ENCODE measurements around the gene SETD1B.

Gene SETD1B

GRCh38 chr12:121822393-121823100 is 18.7 kb downstream of the SETD1B start:
- no peak for FAIRE-seq
- DNase-seq (ENCODE audit: extremely low spot score, insufficient read length, low read depth), result no peak

DNA sequence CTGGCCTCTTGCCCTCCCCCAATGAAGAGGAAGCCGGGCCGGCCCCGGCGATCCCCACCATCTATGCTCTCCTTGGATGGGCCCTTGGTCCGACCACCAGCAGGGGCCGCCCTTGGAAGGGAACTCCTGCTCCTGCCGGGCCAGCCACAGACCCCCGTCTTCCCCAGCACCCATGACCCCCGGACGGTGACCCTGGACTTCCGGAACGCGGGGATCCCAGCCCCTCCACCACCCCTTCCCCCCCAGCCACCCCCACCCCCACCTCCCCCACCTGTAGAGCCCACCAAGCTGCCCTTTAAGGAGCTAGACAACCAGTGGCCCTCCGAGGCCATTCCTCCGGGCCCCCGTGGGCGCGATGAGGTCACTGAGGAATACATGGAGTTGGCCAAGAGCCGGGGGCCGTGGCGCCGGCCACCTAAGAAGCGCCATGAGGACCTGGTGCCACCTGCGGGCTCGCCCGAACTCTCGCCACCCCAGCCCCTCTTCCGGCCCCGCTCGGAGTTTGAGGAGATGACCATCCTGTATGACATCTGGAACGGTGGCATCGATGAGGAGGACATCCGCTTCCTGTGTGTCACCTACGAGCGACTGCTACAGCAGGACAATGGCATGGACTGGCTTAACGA is 19.4 kb downstream of the SETD1B start:
- no peak for DNase-seq (ENCODE audit: extremely low spot score, insufficient read length, low read depth)
- no peak for FAIRE-seq

DNA sequence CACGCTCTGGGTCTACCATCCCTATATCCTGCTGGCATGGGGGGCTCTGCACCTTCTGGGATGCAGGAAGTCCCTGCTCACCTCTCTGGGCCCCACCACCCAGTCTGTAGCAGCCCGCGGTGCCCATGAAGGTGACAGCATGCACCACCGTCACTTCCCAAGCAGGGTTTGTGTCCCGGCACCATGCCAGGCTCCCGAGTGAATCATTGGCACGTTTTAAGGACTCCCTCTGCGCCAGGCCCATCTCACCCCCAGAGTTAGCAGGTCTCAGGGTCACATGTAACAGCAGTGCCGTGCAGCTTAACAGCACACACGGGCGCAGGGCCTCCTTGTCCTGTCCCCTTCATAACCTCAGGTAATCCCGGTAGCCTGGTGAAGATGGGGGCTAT is 19.9 kb downstream of the SETD1B start:
- DNase-seq (ENCODE audit: extremely low spot score, insufficient read length, low read depth), result no peak
- no peak for FAIRE-seq

DNA sequence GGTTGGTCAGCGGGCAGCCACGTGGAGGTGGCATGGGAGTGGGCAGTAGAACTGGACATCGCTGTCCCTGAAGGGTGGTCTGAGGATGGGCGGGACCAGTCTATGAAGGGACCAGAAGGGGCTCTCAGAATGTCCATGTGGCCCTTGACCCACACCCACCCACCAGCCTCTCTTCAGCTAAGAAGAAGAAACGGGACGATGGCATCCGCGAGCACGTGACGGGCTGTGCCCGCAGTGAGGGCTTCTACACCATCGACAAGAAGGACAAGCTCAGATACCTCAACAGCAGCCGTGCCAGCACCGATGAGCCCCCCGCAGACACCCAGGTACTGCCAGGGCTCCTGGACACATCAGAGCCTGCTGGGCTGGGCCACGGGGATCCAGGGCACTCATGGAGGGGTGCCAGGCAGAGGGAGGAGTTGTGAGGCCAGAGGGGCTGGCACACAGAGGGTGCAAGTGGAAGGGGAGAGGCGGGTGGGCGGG is 21.3 kb downstream of the SETD1B start:
- FAIRE-seq (no peak), DNase-seq (ENCODE audit: extremely low spot score, insufficient read length, low read depth) (no peak)

- no peak for FAIRE-seq
- no peak for DNase-seq (ENCODE audit: extremely low spot score, insufficient read length, low read depth)
Measured at GRCh38 chr12:121826318-121827150, 22.7 kb downstream of the SETD1B start.

DNA sequence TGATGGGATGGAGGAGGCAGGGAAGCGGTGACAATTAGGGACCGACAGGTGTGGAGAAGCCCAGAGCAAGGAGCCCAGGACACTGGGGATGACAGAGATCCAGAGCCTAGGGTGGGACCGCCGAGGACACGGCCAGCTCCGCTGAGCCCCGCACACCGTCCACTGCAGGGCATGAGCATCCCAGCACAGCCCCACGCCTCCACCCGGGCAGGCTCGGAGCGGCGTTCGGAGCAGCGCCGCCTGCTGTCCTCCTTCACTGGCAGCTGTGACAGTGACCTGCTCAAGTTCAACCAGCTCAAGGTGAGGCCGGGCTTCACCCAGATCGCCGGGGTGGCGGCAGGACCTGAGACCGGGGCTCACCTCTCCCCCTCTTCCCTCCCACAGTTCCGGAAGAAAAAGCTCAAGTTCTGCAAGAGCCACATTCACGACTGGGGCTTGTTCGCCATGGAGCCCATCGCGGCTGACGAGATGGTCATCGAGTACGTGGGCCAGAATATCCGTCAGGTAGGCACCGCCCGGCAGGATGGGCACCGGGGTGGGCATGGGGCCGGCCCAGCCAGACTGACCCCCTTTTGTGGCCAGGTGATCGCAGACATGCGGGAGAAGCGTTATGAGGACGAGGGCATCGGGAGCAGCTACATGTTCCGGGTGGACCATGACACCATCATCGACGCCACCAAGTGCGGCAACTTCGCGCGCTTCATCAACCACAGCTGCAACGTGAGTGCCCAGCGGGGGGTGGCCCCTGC is 23.7 kb downstream of the SETD1B start:
- no peak for FAIRE-seq
- no peak for DNase-seq (ENCODE audit: extremely low spot score, insufficient read length, low read depth)

GRCh38 chr12:121828306-121828705 is 24.5 kb downstream of the SETD1B start:
- FAIRE-seq, result no peak
- no peak for DNase-seq (ENCODE audit: extremely low spot score, insufficient read length, low read depth)

DNA sequence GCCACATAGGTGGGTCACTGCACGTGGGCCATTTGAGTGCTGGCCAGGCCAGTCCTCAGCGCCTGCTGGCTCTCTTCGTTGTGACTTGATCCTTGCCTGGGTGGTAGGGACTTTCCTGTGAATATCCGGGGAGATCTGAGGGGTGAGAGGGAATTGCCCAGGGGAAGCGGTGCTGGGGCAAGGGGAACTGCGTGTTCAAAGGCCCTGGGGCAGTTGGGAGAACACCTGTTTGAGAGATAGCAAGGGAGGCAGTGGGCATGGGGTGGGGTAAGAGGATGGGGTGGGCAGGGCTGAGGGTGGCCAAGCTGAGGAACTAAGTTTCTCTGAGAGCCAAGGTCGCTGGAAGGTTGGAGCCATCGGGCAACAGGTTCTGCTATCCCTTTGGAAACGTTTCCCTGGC is 25.0 kb downstream of the SETD1B start:
- DNase-seq (ENCODE audit: extremely low spot score, insufficient read length, low read depth), result no peak
- FAIRE-seq, result no peak

DNA sequence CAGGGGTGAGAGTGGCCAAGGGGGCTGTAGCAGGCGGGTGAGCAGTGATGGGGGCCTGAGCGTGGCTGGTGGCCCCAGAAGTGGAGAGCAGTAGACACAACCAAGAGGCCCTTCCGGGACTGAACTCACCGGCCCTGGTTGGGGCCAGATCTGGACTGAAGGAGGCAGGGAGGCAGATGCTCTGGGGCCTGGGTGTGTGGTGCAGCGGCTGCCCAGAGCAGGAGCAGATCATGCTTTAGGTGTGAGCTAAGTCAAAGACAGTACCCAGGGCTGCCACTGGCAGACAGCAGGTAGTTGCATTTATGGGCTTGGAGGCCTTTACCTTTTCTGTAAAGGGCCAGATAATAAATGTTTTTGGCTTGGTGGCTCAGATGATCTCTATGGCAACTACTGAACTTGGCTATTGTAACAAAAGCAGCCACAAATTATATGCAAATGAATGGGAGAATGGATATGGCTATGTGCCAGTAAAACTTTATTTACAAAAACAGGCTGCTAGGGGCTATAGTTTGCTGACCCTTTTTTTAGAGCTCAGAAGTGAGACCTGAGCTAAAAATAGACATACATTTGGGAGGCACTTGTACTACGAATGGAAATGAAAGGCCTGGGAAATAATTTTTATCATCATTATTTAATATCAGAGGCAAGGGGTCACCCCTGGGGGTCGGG is 25.6 kb downstream of the SETD1B start:
- no peak for FAIRE-seq

DNA sequence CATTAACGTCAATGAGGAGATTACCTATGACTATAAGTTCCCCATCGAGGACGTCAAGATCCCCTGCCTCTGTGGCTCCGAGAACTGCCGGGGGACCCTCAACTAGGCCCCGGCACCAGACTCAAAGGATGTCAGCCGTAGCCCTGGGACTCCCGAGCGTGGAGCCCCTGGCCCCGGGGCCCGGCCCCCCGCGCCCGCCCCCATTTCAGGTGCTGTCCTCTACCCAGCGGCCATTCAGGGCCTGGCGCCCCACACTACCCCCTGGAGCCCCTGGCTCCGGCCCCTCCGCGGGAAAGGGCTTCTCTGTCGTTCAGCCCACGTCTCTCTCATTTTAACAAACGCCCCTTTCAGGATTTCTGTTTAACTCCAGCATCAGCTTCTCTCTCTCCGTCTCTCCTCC is 26.3 kb downstream of the SETD1B start:
- DNase-seq (ENCODE audit: extremely low spot score, insufficient read length, low read depth) (no peak), FAIRE-seq (no peak)

More for the DNA sequence above, 25.6 kb downstream of the SETD1B start:
- DNase-seq (ENCODE audit: extremely low spot score, insufficient read length, low read depth), result no peak

DNA sequence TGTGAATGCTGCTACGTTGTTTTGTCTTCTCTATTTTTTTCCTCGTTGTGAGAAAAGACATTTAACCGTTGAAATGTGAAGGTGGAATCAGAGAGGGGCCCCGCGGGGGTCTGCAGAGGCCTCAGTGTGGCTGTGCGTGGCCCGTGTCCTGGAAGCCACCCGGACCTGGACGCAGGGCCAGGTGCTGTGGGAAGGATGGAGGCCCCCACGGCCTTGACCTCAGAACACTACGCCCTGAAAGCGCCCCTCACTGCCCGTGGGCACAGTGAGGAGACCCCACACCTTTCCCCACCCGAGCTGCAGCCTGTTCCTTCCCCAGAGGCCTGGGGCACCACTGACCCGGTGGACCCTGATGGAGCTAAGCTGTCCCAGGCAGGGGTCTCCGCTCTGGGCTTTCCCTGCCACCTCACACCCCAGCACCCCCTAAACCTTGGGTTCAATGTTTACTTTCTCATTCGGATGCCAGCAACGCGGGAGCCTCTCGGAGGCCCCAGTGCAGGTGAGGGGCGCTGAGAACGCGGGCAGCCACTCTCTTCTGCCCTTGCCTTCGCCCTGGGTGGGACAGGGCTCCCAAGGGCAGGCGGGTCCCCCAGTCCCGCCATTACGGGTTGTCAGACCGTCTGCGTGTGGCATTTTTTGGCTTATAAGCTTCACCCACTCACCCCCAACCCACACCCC is 26.9 kb downstream of the SETD1B start:
- DNase-seq (ENCODE audit: extremely low spot score, insufficient read length, low read depth), result no peak
- no peak for FAIRE-seq

DNA sequence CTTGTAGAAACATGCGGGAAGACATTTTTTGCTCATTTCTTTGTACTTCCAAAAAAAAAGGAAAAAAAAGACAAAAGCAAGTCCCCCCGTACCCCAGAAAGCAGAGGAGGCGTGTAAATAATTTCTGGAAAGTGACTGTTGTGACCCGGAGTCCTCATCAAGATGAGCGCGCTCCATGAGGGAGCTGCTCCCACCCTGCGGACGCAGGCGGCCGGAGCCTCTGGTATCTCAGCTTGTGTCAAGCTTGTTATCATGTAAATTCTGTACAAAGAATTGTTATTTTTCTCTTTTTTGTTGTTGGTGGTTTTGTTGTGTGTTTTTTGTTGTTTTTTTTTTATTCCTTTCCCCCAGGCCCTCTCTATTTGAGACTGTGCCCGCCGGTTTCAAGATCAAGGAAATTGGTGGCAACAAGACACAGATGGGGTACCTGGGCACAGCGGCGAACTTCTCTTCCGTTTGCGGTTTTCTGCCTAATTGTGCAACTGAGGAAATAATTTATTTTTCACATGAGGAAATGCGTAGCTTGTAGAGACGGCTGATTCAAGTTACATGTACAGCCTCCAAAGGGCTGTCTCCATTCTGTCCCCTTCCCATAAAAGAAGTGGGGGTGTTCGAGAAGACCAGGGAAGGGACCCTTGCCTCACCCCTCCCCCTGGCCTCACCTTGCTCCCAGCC is 27.9 kb downstream of the SETD1B start:
- FAIRE-seq (no peak), DNase-seq (ENCODE audit: extremely low spot score, insufficient read length, low read depth) (no peak)

- DNase-seq (ENCODE audit: extremely low spot score, insufficient read length, low read depth), result no peak
- FAIRE-seq, result no peak
Measured at GRCh38 chr12:121837680-121838079, 33.9 kb downstream of the SETD1B start.

DNA sequence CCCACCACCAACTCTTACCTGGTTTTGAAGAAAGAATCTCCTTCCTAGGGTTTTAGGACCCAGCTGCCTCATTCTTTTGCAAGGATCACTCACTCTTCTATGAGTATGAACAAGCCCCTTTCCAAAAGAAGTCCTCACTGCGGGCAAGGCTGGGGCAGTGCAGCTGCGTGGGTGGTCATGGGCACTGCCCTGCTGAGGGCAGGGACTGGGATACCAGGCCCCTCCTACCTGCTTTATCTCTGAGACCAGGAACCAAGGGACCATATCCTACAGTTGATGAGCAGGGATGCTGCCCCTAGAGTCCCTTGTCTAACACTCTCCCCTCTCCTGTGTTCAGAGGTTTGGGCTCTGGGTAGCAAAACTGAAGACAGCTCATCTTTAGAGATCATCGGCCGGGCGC is 34.3 kb downstream of the SETD1B start:
- DNase-seq (ENCODE audit: extremely low spot score, insufficient read length, low read depth), result no peak
- no peak for FAIRE-seq

- FAIRE-seq (peak; percentile 98), DNase-seq (ENCODE audit: extremely low spot score, insufficient read length, low read depth) (peak; percentile 99)
Measured at GRCh38 chr12:121839106-121839992, 35.5 kb downstream of the SETD1B start.

- FAIRE-seq, result no peak
- DNase-seq (ENCODE audit: extremely low spot score, insufficient read length, low read depth), result no peak
Measured at GRCh38 chr12:121839993-121840761, 36.4 kb downstream of the SETD1B start.

Measured in GM18507 (cell line).